Activated naive CD4-positive, alpha-beta T cell treated with Interleukin-2 at 50 U/mL for 16 hours (primary cell): ENCODE data around the gene DPYSL5.

Experiments used
- DNase-seq: peaks from one replicate; pipeline ENCODE4 v3.0.0-alpha.2; 2020

DPYSL5 gene

GRCh38 chr2:26970928-26971627 lies 123.1 kb downstream of the DPYSL5 start:
- no peak for DNase-seq

- DNase-seq, result no peak
Observed at GRCh38 chr2:26971911-26972786, 124.2 kb downstream of the DPYSL5 start.

GRCh38 chr2:26974352-26974751 lies 126.4 kb downstream of the DPYSL5 start:
- DNase-seq, result no peak

GRCh38 chr2:26975102-26975501 lies 127.2 kb downstream of the DPYSL5 start:
- DNase-seq, result no peak

GRCh38 chr2:26975656-26976055 lies 127.7 kb downstream of the DPYSL5 start:
- no peak for DNase-seq

GRCh38 chr2:26976237-26976636 lies 128.3 kb downstream of the DPYSL5 start:
- DNase-seq, result no peak

DNA sequence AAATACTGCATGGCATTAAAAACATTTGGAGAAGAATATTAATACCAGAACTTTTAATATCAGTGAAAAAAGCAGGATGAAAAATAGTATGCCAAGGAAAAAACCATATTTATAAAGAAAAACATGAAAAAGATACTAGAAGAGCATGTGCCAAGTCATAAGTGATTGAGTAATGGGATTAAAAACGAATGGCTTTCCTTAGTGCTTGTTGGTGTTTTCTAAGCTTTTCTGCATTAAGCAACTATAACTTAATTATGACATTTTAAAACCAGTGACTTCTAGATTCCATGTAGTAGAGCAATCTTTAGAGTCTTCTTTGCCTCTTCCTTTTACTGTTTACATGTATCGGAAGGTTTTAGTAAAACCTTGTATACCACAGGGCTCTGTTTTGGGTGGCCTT lies 129.1 kb downstream of the DPYSL5 start:
- no peak for DNase-seq

DNA sequence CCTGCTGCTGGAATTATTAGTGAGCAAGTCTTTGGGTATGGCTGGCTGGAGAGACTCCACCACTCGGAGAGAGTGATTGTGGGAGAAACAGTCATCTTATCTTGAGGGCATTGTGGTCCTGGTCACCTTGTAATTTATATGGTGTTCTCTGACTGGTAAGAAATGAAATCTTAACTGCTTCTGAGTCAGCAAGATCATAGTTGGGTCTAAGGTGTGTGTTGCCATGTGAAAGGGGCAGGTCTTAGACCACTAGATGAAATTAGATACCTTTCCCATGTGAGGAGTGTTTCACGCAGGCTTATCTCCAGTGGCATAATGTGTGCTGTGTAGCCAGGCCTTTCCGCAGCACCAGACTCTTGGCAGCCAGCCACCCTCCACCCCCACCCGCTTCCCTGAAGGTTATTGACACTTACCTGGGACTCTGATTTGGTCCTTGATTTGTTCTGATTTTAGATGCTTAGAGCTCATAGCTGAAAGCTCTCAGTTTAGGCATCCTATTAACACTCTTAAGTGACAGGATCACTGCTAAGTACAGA lies 130.2 kb downstream of the DPYSL5 start:
- no peak for DNase-seq

GRCh38 chr2:26979741-26980140 lies 131.8 kb downstream of the DPYSL5 start:
- DNase-seq, result no peak

DNA sequence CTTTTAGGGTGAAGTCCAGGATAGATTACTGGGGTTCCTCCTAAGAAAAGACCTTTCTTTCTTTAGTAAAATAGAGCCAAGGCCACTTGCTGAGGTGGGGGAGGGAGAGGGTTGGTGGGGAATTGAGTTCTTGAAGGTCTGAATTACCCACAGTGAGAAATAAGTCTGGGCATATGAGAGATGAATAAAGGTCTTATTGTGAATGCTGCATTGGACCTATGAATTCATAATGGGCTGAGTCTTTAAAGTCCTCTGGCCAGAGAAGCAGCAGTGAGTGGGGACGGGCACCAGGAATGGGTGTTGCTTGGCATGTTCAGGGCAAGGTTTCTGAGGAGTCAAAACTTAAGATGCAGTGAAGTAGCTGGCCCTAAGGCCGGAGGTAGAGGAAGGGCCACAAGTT lies 133.0 kb downstream of the DPYSL5 start:
- no peak for DNase-seq

GRCh38 chr2:26982102-26982742 lies 134.3 kb downstream of the DPYSL5 start:
- DNase-seq, result peak; percentile 5

DNA sequence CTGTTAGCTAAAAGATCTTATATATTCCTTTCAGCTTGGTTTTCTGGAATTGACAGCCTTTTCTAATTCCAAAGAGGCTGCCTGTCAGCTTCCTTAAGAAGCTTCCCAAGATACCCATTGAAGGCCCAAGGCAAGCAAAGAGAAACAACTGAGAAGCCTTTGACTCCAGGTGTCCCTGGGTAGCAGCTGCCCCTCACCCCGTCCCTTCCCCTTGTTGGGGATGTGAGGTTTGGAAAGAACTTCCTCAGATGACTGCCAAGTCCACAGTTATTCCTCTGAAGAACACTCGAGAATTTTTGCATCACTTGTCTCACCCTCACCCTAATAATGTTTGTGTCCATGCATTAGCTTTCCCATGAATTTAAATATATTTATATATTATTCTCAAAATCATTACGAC lies 135.8 kb downstream of the DPYSL5 start:
- DNase-seq, result no peak

GRCh38 chr2:26985807-26986206 lies 137.9 kb downstream of the DPYSL5 start:
- DNase-seq, result no peak

DNA sequence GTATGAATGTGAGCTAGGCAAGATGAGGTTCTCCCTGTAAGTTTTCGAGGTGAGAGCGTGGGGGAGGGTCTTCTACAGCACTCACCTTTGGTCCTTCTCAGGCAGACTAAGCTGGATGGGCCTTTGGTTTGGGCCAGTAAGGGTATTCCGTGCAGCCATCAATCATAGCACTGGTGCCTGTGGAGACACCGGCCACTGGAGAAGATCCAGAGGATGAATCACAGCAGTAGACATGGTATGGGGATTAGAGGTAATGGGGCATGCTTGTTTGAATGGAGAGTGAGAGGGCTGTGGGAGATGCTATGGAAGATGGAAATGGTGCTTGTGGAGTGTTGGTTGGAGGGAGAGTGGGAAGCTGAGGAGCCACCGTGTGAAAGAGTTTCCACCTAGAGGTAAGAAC lies 138.6 kb downstream of the DPYSL5 start:
- DNase-seq, result no peak

- DNase-seq, result no peak
Observed at GRCh38 chr2:26988058-26988860, 140.3 kb downstream of the DPYSL5 start.

- no peak for DNase-seq
Observed at GRCh38 chr2:26989156-26989555, 141.2 kb downstream of the DPYSL5 start.

- DNase-seq, result no peak
Observed at GRCh38 chr2:26991717-26992116, 143.8 kb downstream of the DPYSL5 start.

DNA sequence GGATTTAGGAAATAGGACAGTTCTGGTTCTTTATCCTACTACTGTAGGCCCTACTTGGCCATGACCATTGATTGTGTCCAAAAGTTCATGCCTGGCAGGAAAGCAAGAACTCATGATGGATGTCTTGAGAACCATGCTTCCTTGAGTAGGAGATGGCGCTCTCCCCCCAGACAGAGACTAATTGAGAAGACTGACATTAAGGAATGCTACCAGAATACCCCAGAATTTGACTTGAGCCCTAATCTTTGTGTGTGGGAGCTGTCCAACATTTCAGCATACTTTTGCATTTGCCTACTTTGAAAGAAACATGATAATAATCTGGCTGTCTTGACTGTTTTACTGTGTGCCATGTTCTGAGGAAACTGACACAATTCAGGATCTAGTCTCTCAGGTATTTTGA lies 145.8 kb downstream of the DPYSL5 start:
- no peak for DNase-seq

DNA sequence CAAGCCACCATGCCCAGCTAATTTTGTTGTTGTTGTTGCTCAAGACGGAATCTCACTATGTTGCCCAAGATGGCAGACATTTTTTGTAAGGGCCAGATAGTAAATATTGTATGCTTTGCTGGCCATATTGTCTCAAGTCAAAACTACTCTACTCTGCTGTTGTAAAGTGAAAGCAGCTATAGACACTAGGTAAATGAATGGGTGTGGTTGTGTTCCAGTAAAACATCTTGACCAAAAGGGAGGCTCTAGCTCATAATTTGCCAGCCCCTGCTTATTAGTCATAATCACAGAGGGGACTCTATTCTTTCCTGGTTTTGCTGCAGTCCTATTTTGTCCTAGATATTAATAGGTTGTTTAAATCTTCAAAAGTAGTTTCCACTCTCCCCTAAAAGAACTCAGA lies 147.1 kb downstream of the DPYSL5 start:
- DNase-seq, result no peak

DNA sequence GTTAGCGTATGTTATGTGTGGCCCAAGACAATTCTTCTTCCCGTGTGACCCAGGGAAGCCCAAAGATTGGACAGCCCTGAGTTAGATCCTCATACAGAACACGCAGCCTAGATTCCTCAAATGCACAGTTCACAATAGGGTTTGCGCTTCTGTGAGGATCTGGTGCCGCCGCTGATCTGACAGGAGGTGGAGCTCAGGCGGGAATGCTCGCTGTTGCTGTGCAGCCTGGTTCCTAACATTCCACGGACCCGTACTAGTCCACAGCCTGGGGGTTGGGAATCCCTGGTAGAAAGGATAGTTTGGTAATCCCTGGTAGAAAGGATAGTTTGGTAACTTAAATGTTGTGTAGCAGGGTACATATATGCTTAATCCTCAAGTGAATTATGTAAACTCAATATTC lies 149.5 kb downstream of the DPYSL5 start:
- DNase-seq, result no peak

DNA sequence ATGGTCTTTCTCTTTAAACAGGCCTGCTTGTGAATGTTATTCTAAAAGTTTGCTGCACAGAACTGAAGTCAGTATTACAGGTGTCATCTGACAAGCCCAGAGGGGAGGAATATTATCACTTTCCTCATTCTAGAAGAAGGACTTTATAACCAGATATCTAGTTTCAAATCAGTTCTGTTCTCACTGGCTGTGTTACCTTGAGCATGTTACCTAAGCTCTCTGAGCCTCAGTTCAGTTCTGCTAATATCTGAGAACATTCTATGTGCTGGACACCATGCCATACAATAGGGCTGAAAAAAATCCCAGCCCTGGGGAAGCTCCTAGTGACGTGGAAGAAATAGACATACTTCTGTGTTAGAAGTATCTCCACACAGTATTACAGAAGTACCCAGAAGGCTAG lies 150.4 kb downstream of the DPYSL5 start:
- DNase-seq, result no peak
